ENCODE results near the gene SRCAP.

SRCAP gene

GRCh38 chr16:30698816-30699614 lies at the start of gene SRCAP:
TSS of gene SRCAP (plus strand) at chr16:30699171. CDS start at chr16:30700825, 1,654 bp downstream.
- peak; percentile 89 for DNase-seq (ENCODE audit: low read depth)

- DNase-seq (ENCODE audit: low read depth): no peak
Observed at GRCh38 chr16:30649725-30650368, 49.1 kb upstream of the SRCAP start.

- DNase-seq (ENCODE audit: low read depth): peak; percentile 97
Observed at GRCh38 chr16:30650369-30651123, 48.4 kb upstream of the SRCAP start, which contains the start of gene PRR14. TSS of gene PRR14 (plus strand) at chr16:30650960. CDS start at chr16:30651646, 686 bp downstream.

- peak; percentile 85 for DNase-seq (ENCODE audit: low read depth)
Observed at GRCh38 chr16:30651124-30652004, 47.6 kb upstream of the SRCAP start.

- no peak for DNase-seq (ENCODE audit: low read depth)
Observed at GRCh38 chr16:30652005-30652296, 47.0 kb upstream of the SRCAP start.

GRCh38 chr16:30652718-30653117 lies 46.3 kb upstream of the SRCAP start:
- no peak for DNase-seq (ENCODE audit: low read depth)

GRCh38 chr16:30654856-30655255 lies 44.1 kb upstream of the SRCAP start:
- no peak for DNase-seq (ENCODE audit: low read depth)

GRCh38 chr16:30655815-30656347 lies 43.1 kb upstream of the SRCAP start:
- DNase-seq (ENCODE audit: low read depth): no peak

GRCh38 chr16:30656388-30656787 lies 42.6 kb upstream of the SRCAP start:
- DNase-seq (ENCODE audit: low read depth): no peak

- DNase-seq (ENCODE audit: low read depth): no peak
Observed at GRCh38 chr16:30656974-30657865, 41.8 kb upstream of the SRCAP start.

- DNase-seq (ENCODE audit: low read depth): peak; percentile 99
Observed at GRCh38 chr16:30657866-30658730, 40.9 kb upstream of the SRCAP start, which contains the start of gene FBRS. TSS of gene FBRS (plus strand) at chr16:30658431. CDS start at chr16:30659519, 1,088 bp downstream.

- DNase-seq (ENCODE audit: low read depth): no peak
Observed at GRCh38 chr16:30658731-30659506, 40.1 kb upstream of the SRCAP start.

- DNase-seq (ENCODE audit: low read depth): peak; percentile 43
Observed at GRCh38 chr16:30659507-30660423, 39.2 kb upstream of the SRCAP start.

GRCh38 chr16:30660424-30661261 lies 38.3 kb upstream of the SRCAP start:
- DNase-seq (ENCODE audit: low read depth): peak; percentile 70

- DNase-seq (ENCODE audit: low read depth): no peak
Observed at GRCh38 chr16:30662449-30662848, 36.5 kb upstream of the SRCAP start.

- no peak for DNase-seq (ENCODE audit: low read depth)
Observed at GRCh38 chr16:30663038-30663437, 35.9 kb upstream of the SRCAP start.

GRCh38 chr16:30663820-30664219 lies 35.2 kb upstream of the SRCAP start:
- DNase-seq (ENCODE audit: low read depth): no peak
